Stimulated activated CD4-positive, alpha-beta T cell treated with anti-CD3 and anti-CD28 coated beads, Interleukin-12 subunit alpha, Interleukin-12 subunit beta, amount 100 ng/mL, for 48 hours (primary cell): ENCODE data around the gene SMIM1.

Experiments
- DNase-seq, 3 donors: peaks; one replicate each; pipeline ENCODE4 v3.0.0-alpha.2; 2020; ENCODE audit warnings: low read depth in 2 of 3, low spot score in 1 of 3

Gene SMIM1

GRCh38 chr1:3775490-3776230, 3.1 kb downstream of the SMIM1 start:
- peak; percentile 21 to 46 (median 42) for DNase-seq

- no peak for DNase-seq
These were observed 3.8 kb downstream of the SMIM1 start for GRCh38 chr1:3776231-3776961.

GRCh38 chr1:3777078-3777547, 4.6 kb downstream of the SMIM1 start:
- no peak for DNase-seq

- DNase-seq = no peak
These were observed 5.4 kb downstream of the SMIM1 start for GRCh38 chr1:3777647-3778589.

- no peak for DNase-seq
These were observed 6.2 kb downstream of the SMIM1 start for GRCh38 chr1:3778590-3779264.

GRCh38 chr1:3779265-3779911, 6.8 kb downstream of the SMIM1 start:
- DNase-seq = no peak

- DNase-seq = no peak
These were observed 7.4 kb downstream of the SMIM1 start for GRCh38 chr1:3779912-3780416.

GRCh38 chr1:3780901-3781300, 8.4 kb downstream of the SMIM1 start:
- no peak for DNase-seq

- no peak for DNase-seq
These were observed 11.3 kb downstream of the SMIM1 start for GRCh38 chr1:3783651-3784474.

- DNase-seq = no peak
These were observed 12.5 kb downstream of the SMIM1 start for GRCh38 chr1:3785045-3785444.

GRCh38 chr1:3785456-3786157, 13.1 kb downstream of the SMIM1 start:
- DNase-seq = no peak

GRCh38 chr1:3786468-3787348, 14.2 kb downstream of the SMIM1 start:
- no peak for DNase-seq

- peak in 2 of 3 donors; percentile 50 to 52 for DNase-seq
These were observed 14.8 kb downstream of the SMIM1 start for GRCh38 chr1:3787349-3787715.

- no peak for DNase-seq
These were observed 15.4 kb downstream of the SMIM1 start for GRCh38 chr1:3787745-3788605.

- no peak for DNase-seq
These were observed 16.3 kb downstream of the SMIM1 start for GRCh38 chr1:3788756-3789420.
